OCI-LY7 (cell line): Measurements from ENCODE around the gene MYEOV. TPM values are rescaled to one million over a fixed set of nuclear protein-coding genes. Genes with fewer than 3 reads are reported as not detected.

Experiments
- BruUV-seq: library from RNA; stranded (reverse); fragments of 400-500 nt; replicated peaks from 2 replicates; lab custom pipeline; 2021; lab: Mats Ljungman, UMichigan
- CTCF ChIA-PET: fragments of 300-600 bp; sonication (Branson Sonifier 250); formaldehyde crosslinking; loops from one replicate; lab custom pipeline; 2022; ENCODE audit warnings: antibody characterized with exemption; ENCODE audit not compliant: unreplicated experiment; lab: Charles Lee
- POLR2A ChIA-PET: fragments of 300-600 bp; sonication (Branson Sonifier 250); formaldehyde crosslinking; loops from one replicate; lab custom pipeline; 2022; ENCODE audit warnings: antibody characterized with exemption; lab: Charles Lee
- DNase-seq: peaks from one replicate; pipeline ENCODE4 v3.0.0-alpha.2; 2015; ENCODE audit warnings: low spot score
- H2AFZ ChIP-seq: fragments of 200-600 bp; sonication (generic), shearing (Covaris generic); 2 replicates; pipeline ENCODE4 v1.6.1; 2014; ENCODE audit warnings: mild to moderate bottlenecking, antibody characterized with exemption, low read length, moderate library complexity
- H3K27ac ChIP-seq: fragments of 200-600 bp; sonication (generic); 2 replicates; pipeline ENCODE4 v1.5.1; 2014; ENCODE audit warnings: mixed run types, low read depth, mild to moderate bottlenecking, moderate library complexity, low read length, inconsistent platforms; ENCODE audit not compliant: poor library complexity, severe bottlenecking
- H3K36me3 ChIP-seq: fragments of 200-600 bp; sonication (generic); 2 replicates; pipeline ENCODE4 v1.6.1; 2014; ENCODE audit warnings: mild to moderate bottlenecking, antibody characterized with exemption, low read length, moderate library complexity, mixed read lengths; ENCODE audit not compliant: insufficient read depth
- H3K4me1 ChIP-seq: fragments of 200-600 bp; sonication (generic); 2 replicates; pipeline ENCODE4 v1.5.1; 2014; ENCODE audit warnings: mild to moderate bottlenecking, low read length; ENCODE audit not compliant: insufficient read depth, poor library complexity, severe bottlenecking
- H3K4me2 ChIP-seq: fragments of 200-600 bp; sonication (generic); 2 replicates; pipeline ENCODE4 v1.6.1; 2014; ENCODE audit warnings: mild to moderate bottlenecking, low read length
- H3K4me3 ChIP-seq: fragments of 200-600 bp; sonication (generic); 2 replicates; pipeline ENCODE4 v1.5.1; 2014; ENCODE audit warnings: mild to moderate bottlenecking, low read depth, low read length; ENCODE audit not compliant: poor library complexity, severe bottlenecking
- H3K79me2 ChIP-seq: fragments of 200-600 bp; sonication (generic); 2 replicates; pipeline ENCODE4 v1.6.1; 2016; ENCODE audit warnings: low read depth, mild to moderate bottlenecking, low read length, moderate library complexity, mixed read lengths; ENCODE audit not compliant: insufficient read depth
- H3K9me2 ChIP-seq: fragments of 200-600 bp; sonication (generic); 2 replicates; pipeline ENCODE4 v1.6.1; 2016; ENCODE audit warnings: mild to moderate bottlenecking, low read length, mixed read lengths; ENCODE audit not compliant: insufficient read depth
- H3K9me3 ChIP-seq: fragments of 200-600 bp; sonication (generic); 2 replicates; pipeline ENCODE4 v1.6.1; 2014; ENCODE audit warnings: mild to moderate bottlenecking, mixed run types, low read length, mixed read lengths
- H4K20me1 ChIP-seq: fragments of 200-600 bp; sonication (generic); 2 replicates; pipeline ENCODE4 v1.6.1; 2014; ENCODE audit warnings: mild to moderate bottlenecking, antibody characterized with exemption, low read length, moderate library complexity, mixed read lengths; ENCODE audit not compliant: insufficient read depth
- EZH2phosphoT487 ChIP-seq: fragments of 200-600 bp; sonication (generic); IDR thresholded peaks from 2 replicates; pipeline ENCODE4 v1.6.1; 2018; ENCODE audit warnings: low read depth, borderline replicate concordance, mild to moderate bottlenecking, mixed run types, antibody characterized with exemption, low read length, moderate library complexity, mixed read lengths
- intact Hi-C: fragments of 100-400 bp; cut with micrococcal nuclease; formaldehyde crosslinking; loops from one replicate; pipeline ENCODE4 v1.10.0; 2022; ENCODE audit not compliant: unreplicated experiment
- total RNA-seq, 2 experiments: library from RNA; depleted of rRNA in 1 of 2; stranded (reverse); fragments of >200 nt in 1 of 2; shearing (Covaris generic) in 1 of 2; gene quantifications; 2 replicates each; pipeline ENCODE4 v1.2.3, GENCODE V29; 2014 to 2022
- TF ChIP-seq, protein P1 (sequence below): fragments of 200-600 bp; sonication (generic); conservative IDR thresholded peaks from 2 replicates; pipeline ENCODE4 v1.5.1; 2014; ENCODE audit warnings: mild to moderate bottlenecking, antibody characterized with exemption, low read length, moderate library complexity, mixed read lengths

Gene MYEOV
- total RNA-seq, 2 experiments from 2014 or later, result 3.2 to 7.7 TPM

DNA sequence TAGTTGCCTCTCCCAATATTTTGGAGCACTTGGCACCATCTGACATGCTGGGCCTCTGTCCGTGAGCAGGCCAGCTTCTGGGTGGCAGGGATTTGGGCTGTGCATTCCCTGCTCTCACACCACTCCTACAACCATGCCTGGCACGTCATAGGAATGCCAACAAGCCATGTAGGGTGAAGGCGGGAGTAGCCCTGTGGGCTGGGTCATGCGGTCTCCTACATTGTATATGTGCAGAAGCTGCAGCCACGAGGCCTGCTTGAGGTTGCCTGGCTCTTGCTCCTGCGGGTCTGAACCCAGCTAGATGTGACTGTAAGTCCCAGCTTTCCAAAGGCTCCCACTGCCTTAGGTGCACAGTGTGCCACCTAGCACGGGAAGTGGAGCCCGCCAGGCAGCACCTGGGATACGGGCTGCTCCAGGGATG is 14.5 kb downstream of the MYEOV start:
- Histone ChIP-seq H3K9me3 (no peaks in the 10 kb centered on the region), H3K4me1 (peaks cover 13% of the 10 kb centered on the region), H3K36me3 (no peaks in the 10 kb centered on the region), H3K9me2 (no peaks in the 10 kb centered on the region), H4K20me1 (no peaks in the 10 kb centered on the region), H3K4me2 (no peak overlapping the region), H3K4me3 (no peak overlapping the region), H3K27ac (no peak overlapping the region), H2AFZ (no peak overlapping the region), H3K79me2 (no peaks in the 10 kb centered on the region)
- intact Hi-C loops, result no loop called here
- TF ChIP-seq, protein P1, sequence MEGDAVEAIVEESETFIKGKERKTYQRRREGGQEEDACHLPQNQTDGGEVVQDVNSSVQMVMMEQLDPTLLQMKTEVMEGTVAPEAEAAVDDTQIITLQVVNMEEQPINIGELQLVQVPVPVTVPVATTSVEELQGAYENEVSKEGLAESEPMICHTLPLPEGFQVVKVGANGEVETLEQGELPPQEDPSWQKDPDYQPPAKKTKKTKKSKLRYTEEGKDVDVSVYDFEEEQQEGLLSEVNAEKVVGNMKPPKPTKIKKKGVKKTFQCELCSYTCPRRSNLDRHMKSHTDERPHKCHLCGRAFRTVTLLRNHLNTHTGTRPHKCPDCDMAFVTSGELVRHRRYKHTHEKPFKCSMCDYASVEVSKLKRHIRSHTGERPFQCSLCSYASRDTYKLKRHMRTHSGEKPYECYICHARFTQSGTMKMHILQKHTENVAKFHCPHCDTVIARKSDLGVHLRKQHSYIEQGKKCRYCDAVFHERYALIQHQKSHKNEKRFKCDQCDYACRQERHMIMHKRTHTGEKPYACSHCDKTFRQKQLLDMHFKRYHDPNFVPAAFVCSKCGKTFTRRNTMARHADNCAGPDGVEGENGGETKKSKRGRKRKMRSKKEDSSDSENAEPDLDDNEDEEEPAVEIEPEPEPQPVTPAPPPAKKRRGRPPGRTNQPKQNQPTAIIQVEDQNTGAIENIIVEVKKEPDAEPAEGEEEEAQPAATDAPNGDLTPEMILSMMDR, result no peak
- TF ChIP-seq EZH2phosphoT487, result no peak
- POLR2A ChIA-PET, result no interaction called here
- CTCF ChIA-PET, result no interaction called here
- no peak for DNase-seq
- no TSS peak for BruUV-seq

DNA sequence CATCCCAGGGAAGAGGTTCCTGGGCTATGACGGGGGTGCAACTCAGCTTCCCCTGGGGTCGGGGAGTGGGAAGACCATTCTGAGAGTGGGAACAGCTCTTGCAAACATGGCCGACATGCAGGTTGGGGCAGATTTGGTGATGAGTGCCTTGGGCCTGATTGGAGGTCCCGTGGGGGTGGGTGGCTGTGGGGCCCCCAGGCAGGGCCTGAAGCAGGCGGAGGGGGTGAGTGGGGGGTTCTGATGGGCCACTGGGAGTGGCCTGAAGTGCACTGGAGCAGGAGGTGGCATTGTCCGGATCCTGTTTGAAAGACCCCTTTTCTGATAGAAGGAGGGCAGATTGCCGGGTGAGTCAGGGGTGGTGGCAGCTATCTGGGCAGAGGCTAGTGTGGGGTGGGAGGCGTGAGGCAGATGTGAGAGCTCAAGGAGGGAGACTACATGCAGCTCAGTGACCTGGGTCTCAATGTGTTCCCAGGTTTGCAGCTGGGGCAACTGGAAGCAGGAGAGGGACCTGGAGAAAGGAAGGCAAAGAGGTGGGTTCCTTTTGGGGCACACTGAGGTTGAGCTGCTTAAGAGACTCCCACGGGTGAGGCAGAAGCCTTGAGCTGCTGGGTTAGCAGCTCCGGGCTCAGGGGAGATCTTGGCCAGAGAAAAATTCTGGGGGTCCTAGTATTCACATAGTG is 15.1 kb downstream of the MYEOV start:
- no peaks in the 10 kb centered on the region for H3K79me2 ChIP-seq
- POLR2A ChIA-PET, result interaction anchor here (0.6 kb wide), 1 partner anchor 72 kb away, joined by 3 read pairs; no protein-coding TSS in a partner anchor
- no TSS peak for BruUV-seq
- H3K4me1 ChIP-seq, result peaks cover 13% of the 10 kb centered on the region
- H3K9me2 ChIP-seq, result no peaks in the 10 kb centered on the region
- H3K4me2 ChIP-seq, result no peak overlapping the region
- H3K4me3 ChIP-seq, result no peak overlapping the region
- intact Hi-C loops, result no loop called here
- no peak for TF ChIP-seq EZH2phosphoT487
- TF ChIP-seq, protein P1, result no peak
- no peak overlapping the region for H3K27ac ChIP-seq
- no peak for DNase-seq
- no peaks in the 10 kb centered on the region for H3K36me3 ChIP-seq
- CTCF ChIA-PET, result no interaction called here
- no peaks in the 10 kb centered on the region for H3K9me3 ChIP-seq
- H4K20me1 ChIP-seq, result no peaks in the 10 kb centered on the region
- H2AFZ ChIP-seq, result no peak overlapping the region

DNA sequence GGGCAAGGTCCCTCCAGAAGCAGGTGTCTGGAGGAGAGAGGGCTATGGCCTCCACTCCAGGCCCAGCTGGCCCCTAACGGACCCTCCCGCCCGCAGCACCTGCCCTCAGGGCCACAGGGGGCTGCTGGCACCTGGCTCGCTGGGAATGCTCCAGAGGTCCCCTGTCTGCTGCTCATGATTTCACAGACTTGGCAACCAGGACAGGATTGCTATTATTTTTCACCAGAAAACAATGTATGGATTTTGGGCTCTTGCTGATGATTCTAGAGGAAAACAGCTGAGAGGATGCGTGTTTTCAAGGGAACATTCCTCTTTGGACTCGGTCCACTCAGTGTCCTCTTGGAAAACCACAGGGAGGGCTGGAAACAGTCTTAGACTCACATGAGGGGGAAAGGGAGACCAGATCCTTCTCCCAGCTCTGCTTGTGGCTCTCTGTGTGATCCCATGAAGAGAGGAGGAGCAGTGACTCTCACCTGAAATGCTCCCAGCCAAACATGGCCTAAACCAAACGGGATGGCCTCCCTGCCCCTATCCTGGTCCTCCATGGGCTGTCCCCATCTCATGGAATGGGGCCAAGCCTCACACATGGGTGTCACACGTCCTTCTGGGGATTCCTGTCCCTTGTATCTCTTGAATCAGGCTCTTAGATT is 15.8 kb downstream of the MYEOV start:
- H3K79me2 ChIP-seq, result no peaks in the 10 kb centered on the region
- no peaks in the 10 kb centered on the region for H3K9me3 ChIP-seq
- H3K9me2 ChIP-seq, result no peaks in the 10 kb centered on the region
- CTCF ChIA-PET, result no interaction called here
- no peak overlapping the region for H2AFZ ChIP-seq
- POLR2A ChIA-PET, result interaction anchor here (0.6 kb wide), 1 partner anchor 71 kb away, joined by 3 read pairs; no protein-coding TSS in a partner anchor
- BruUV-seq, result no TSS peak
- intact Hi-C loops, result no loop called here
- H3K4me1 ChIP-seq, result peaks cover 13% of the 10 kb centered on the region
- no peak overlapping the region for H3K4me3 ChIP-seq
- TF ChIP-seq EZH2phosphoT487, result no peak
- TF ChIP-seq, protein P1, result no peak
- no peaks in the 10 kb centered on the region for H3K36me3 ChIP-seq
- H4K20me1 ChIP-seq, result no peaks in the 10 kb centered on the region
- no peak overlapping the region for H3K4me2 ChIP-seq
- no peak for DNase-seq
- no peak overlapping the region for H3K27ac ChIP-seq
